ENCODE measurements around the gene ANAPC15.
A peak's percentile ranks its signal among the peaks of the same experiment; 100 is the strongest.

The ANAPC15 gene

DNA sequence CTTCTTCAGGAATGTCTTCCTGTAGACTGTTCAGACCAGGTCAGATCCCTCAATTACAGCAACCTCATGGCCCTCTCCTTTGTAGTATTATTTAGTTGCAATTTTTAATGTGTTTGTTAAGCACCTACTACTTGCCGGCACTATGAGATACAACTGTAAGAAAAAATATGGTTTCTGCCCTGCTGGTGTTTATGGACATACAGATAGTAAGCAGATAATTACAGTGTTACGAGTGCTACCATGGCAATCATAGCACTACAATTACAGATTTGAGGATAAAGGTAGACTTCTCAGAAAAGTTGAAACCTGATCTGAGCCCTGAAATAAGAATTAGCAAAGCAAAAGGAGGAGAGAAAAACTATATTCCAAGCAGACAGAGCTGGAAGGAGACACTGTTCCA, 29.1 kb downstream of the ANAPC15 start:
- no peak for DNase-seq

DNA sequence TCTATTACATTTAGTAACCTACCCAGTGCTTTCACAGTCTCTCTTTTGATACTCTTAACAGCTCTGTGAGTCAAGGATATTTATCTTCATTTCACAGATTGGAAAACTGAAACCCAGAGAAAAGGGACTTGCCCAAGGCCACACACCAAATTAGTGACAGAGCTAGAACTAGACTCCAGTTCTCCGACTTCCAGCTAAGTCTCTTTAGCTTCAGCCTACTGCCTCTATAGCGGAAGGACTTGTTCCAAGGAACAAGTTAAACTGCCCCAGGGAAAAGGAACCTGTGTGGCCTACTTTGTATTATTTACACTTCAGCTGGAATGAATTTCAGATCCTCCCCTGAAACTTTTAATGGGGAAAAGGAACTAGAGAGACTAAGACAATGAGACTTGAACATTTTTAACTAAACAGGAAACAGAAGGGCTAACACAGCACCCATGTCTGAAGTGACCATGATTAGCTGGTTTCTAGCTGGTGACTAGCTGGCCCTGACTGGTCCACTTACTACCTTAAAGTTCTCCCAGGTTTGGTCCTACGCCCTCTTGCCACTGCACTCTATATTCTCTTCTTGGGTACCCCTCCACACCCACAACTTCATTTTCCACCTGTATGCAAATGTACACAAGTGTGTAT, 30.6 kb downstream of the ANAPC15 start:
- no peak for DNase-seq

GRCh38 chr11:72081184-72081644, 31.3 kb downstream of the ANAPC15 start:
- DNase-seq: no peak

GRCh38 chr11:72080326-72081183, 31.9 kb downstream of the ANAPC15 start, which contains the start of the genes LRRC51 and NUMA1:
TSS of gene LRRC51 (plus strand) at chr11:72080850. CDS start at chr11:72089084, 8,234 bp downstream.
TSS of gene NUMA1 (minus strand) at chr11:72080542. CDS start at chr11:72035943, 44,599 bp downstream.
- DNase-seq: peak; percentile 100

- DNase-seq: no peak
Observed at GRCh38 chr11:72079819-72080325, 32.6 kb downstream of the ANAPC15 start.

- no peak for DNase-seq
Observed at GRCh38 chr11:72078477-72078876, 34.0 kb downstream of the ANAPC15 start.

- DNase-seq: no peak
Observed at GRCh38 chr11:72075756-72076155, 36.7 kb downstream of the ANAPC15 start.

DNA sequence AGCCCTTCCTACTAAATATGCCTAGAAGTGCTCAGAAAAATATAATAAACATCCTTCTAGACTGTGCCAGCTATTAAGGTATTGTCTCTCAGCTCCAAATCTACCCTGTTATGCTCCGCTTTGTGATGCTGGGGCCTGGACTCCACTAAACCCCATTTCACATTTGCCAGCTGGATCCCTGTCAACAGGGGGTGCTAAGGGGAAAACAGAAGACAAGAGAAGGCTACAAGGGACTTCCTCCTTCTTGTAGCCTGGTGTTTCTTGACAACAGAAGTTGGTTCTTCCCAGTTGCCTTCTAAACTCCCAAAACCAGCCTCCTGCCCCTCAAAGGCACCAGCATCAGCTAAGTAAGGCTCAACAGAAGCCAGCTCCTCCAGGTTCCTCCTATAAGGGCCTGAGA, 37.4 kb downstream of the ANAPC15 start:
- DNase-seq: peak; percentile 37

DNA sequence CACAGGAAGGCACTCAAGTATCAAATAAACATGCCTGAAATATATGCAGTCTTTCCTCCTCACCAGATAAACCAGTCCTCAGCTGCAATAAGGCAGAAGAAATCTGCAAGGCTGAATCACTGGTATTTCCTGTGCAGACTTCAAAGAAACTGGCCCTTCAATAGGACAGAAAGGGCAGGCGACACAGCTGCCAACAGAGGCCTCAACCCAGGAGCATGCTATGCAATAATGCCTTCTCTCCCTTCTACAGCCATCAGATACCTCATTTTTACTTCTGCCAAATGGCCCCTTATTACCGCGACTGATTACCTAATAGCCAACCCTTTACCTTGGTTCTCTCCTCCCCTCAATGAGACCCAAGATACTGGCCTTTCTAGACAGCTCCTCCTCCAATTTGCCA, 40.1 kb downstream of the ANAPC15 start:
- DNase-seq: no peak

- DNase-seq: no peak
Observed at GRCh38 chr11:72070491-72070890, 42.0 kb downstream of the ANAPC15 start.

DNA sequence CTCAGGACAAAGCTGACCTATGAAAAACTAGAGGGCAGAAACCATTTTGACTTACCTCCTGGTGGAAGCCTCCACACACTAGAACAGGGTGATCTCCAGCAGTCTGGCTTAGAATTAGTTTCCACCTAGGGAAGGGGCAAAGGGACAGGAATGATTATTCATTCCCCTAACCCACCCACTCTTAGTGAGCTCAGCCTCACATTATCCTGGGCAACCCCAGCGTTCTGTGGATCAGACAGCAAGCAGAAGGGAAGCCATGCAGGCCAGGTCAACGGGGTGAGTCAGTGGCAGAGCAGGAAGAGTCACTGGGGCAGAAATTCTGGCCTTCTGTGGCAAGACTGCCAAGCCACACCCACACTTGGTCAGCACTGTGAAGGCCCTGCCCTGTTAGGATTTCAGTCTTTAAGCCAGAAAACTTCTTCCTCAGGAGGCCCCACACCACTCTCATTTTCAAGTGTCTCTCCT, 42.7 kb downstream of the ANAPC15 start:
- DNase-seq: no peak

- DNase-seq: no peak
Observed at GRCh38 chr11:72069200-72069599, 43.3 kb downstream of the ANAPC15 start.

DNA sequence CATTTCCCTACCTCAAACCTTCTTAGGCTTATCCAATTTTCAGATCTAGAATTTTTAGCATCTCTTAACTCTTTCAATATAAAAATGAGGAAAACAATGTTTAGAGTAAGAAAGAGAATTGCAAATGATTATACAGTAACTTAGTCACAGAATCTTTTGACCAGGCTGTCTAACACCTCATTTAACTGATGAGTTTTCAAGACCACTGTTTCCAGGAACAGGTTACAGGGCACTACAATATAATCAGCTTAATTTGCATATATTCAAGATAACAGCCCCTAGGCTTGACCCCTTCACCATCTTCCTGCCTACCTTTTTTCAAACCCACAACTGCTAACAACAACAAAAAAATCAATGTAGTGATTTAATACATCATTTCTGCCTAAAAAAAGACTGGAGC, 44.8 kb downstream of the ANAPC15 start:
- no peak for DNase-seq

GRCh38 chr11:72067266-72067665, 45.2 kb downstream of the ANAPC15 start:
- DNase-seq: no peak

DNA sequence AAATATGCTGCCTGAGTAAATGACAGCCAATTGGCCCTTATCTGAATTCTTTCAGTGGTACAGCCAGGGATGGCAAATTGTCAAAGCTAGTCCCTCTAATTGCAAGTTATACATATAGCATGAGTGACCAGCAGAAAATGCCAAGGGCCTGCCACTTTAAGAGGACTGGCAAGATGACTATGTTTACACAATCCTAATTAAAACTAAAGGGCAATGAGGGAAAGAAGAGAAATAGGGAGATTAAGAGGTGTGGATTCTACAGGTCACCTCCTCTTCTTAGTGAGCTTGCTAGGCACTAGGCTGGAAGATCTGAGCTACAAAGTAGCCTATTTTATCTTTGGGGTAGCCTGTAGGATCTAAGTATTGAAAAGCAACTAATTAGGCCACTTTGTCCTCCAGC, 45.6 kb downstream of the ANAPC15 start:
- no peak for DNase-seq

DNA sequence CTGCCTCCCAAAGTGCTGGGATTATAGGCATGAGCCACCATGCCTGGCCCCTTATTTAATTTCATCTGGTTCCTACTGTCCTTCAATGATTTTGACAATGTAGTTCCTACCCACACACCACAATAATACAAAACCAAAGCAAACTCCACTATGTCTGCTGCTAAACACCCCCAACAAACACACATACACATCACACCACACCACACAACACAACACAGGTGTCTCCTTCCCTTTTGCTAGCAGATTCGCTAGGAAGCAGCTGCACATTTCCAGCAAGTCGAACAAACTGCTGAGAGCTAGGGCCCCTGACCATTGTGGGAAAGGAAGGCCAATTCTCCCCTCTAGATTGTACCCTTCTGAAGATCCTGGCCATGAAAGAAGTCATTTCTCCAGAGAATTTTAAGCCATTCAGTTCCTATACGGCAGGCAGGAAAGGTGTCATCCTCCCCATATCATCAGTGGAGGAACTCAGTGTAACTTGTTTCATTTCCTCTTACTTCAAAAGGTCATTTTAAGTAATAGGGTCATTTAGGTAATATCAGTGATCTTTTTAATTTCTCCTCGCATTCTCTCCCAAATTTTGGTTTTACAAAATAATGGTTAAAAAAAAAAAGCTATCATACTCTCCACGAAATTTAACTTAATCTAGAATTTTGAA, 50.6 kb downstream of the ANAPC15 start:
- DNase-seq: no peak
